Measurements from ENCODE around the gene MIER3. TPM values are rescaled to one million over a fixed set of nuclear protein-coding genes. Genes with fewer than 3 reads are reported as not detected.

Gene MIER3
- 15.1 TPM for polyA plus RNA-seq (2013, experiment 1 of 2)
- polyA plus RNA-seq (2013, experiment 2 of 2) = 15.1 TPM

- Histone ChIP-seq H3K36me3 (ENCODE audit: insufficient read depth, low read length) (peaks cover 28% of the 10 kb centered on the region), H3K4me1 (ENCODE audit: insufficient read depth, low read length) (peaks cover 6% of the 10 kb centered on the region), H3K9ac (ENCODE audit: low read depth, low read length) (peak within 1 kb of the TSS; percentile 87), H3K4me3 (ENCODE audit: low read length) (peak within 1 kb of the TSS; percentile 68), H3K9me3 (ENCODE audit: insufficient read depth, low read depth, low read length) (no peaks in the 10 kb centered on the region), H3K27ac (ENCODE audit: low read depth, low read length) (peak within 1 kb of the TSS; percentile 61), H3K27me3 (ENCODE audit: insufficient read depth, low read length) (peaks cover 23% of the 10 kb centered on the region)
- under 1% methylated on average over 89 of the region's 89 CpGs for WGBS
Observed at GRCh38 chr5:56951946-56952691, at the start of gene MIER3. TSS of gene MIER3 (minus strand) at chr5:56952123. CDS start at chr5:56952102, 21 bp downstream.

GRCh38 chr5:56995596-56995995 lies 43.7 kb upstream of the MIER3 start:
- Histone ChIP-seq H3K9ac (ENCODE audit: low read depth, low read length) (no peak overlapping the region), H3K27me3 (ENCODE audit: insufficient read depth, low read length) (no peaks in the 10 kb centered on the region), H3K4me1 (ENCODE audit: insufficient read depth, low read length) (no peaks in the 10 kb centered on the region), H3K4me3 (ENCODE audit: low read length) (no peak overlapping the region), H3K27ac (ENCODE audit: low read depth, low read length) (no peak overlapping the region), H3K36me3 (ENCODE audit: insufficient read depth, low read length) (no peaks in the 10 kb centered on the region), H3K9me3 (ENCODE audit: insufficient read depth, low read depth, low read length) (no peaks in the 10 kb centered on the region)
- WGBS = 91% methylated on average over 1 of the region's 1 CpG

DNA sequence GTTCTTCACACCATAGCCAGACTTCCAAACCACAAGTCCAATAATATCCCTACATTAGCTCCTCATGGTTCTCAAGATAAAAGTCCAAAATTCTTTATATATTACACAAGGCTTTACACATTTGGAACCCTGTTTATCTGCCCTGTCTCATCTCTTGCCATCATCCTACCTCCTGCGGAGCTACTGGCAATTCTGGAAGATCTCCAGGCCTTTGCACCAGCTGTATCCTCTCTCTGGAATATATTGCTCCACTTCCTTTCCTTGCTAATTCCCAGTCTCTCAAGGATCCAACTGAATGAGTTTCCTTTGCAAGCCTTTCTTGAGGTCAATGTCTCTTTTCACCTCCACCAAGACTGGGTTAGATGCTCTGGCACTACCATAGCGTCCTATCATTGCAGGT lies 41.3 kb upstream of the MIER3 start:
- Histone ChIP-seq H3K4me3 (ENCODE audit: low read length) (no peak overlapping the region), H3K4me1 (ENCODE audit: insufficient read depth, low read length) (no peaks in the 10 kb centered on the region), H3K27me3 (ENCODE audit: insufficient read depth, low read length) (no peaks in the 10 kb centered on the region), H3K27ac (ENCODE audit: low read depth, low read length) (no peak overlapping the region), H3K9me3 (ENCODE audit: insufficient read depth, low read depth, low read length) (no peaks in the 10 kb centered on the region), H3K36me3 (ENCODE audit: insufficient read depth, low read length) (no peaks in the 10 kb centered on the region), H3K9ac (ENCODE audit: low read depth, low read length) (no peak overlapping the region)
- 94% methylated on average over 2 of the region's 2 CpGs for WGBS

GRCh38 chr5:56989676-56990075 lies 37.8 kb upstream of the MIER3 start:
- no peaks in the 10 kb centered on the region for H3K27me3 ChIP-seq (ENCODE audit: insufficient read depth, low read length)
- no peaks in the 10 kb centered on the region for H3K36me3 ChIP-seq (ENCODE audit: insufficient read depth, low read length)
- H3K27ac ChIP-seq (ENCODE audit: low read depth, low read length) = no peak overlapping the region
- H3K4me1 ChIP-seq (ENCODE audit: insufficient read depth, low read length) = no peaks in the 10 kb centered on the region
- H3K9ac ChIP-seq (ENCODE audit: low read depth, low read length) = no peak overlapping the region
- 100% methylated on average over 2 of the region's 2 CpGs for WGBS
- no peak overlapping the region for H3K4me3 ChIP-seq (ENCODE audit: low read length)
- no peaks in the 10 kb centered on the region for H3K9me3 ChIP-seq (ENCODE audit: insufficient read depth, low read depth, low read length)

DNA sequence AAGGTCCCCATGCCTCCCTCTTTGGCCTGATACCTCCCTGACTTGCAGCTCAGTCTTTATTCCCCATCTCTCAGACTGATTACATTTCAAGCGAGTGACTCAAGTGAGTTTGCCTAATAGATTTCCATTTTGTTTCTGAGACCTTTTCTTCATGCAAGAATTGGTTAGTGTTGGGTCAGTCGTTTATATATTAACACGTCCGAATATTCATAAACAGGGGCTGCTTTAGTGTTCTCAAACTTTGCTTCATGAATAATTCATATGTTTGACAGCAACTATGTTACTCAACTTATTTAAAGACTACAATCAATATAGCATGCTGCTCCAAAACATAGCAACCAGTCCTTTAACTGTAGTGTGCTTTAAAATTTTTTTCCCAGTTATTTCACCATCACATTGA lies 36.6 kb upstream of the MIER3 start:
- Histone ChIP-seq H3K9ac (ENCODE audit: low read depth, low read length) (no peak overlapping the region), H3K27me3 (ENCODE audit: insufficient read depth, low read length) (no peaks in the 10 kb centered on the region), H3K9me3 (ENCODE audit: insufficient read depth, low read depth, low read length) (no peaks in the 10 kb centered on the region), H3K4me1 (ENCODE audit: insufficient read depth, low read length) (no peaks in the 10 kb centered on the region), H3K4me3 (ENCODE audit: low read length) (no peak overlapping the region), H3K27ac (ENCODE audit: low read depth, low read length) (no peak overlapping the region), H3K36me3 (ENCODE audit: insufficient read depth, low read length) (no peaks in the 10 kb centered on the region)
- 99% methylated on average over 4 of the region's 4 CpGs for WGBS

GRCh38 chr5:56987171-56987570 lies 35.2 kb upstream of the MIER3 start:
- H3K4me3 ChIP-seq (ENCODE audit: low read length) = no peak overlapping the region
- H3K9me3 ChIP-seq (ENCODE audit: insufficient read depth, low read depth, low read length) = no peaks in the 10 kb centered on the region
- WGBS = 98% methylated on average over 3 of the region's 4 CpGs
- H3K9ac ChIP-seq (ENCODE audit: low read depth, low read length) = no peak overlapping the region
- H3K4me1 ChIP-seq (ENCODE audit: insufficient read depth, low read length) = no peaks in the 10 kb centered on the region
- no peaks in the 10 kb centered on the region for H3K27me3 ChIP-seq (ENCODE audit: insufficient read depth, low read length)
- H3K27ac ChIP-seq (ENCODE audit: low read depth, low read length) = no peak overlapping the region
- no peaks in the 10 kb centered on the region for H3K36me3 ChIP-seq (ENCODE audit: insufficient read depth, low read length)

- Histone ChIP-seq H3K9ac (ENCODE audit: low read depth, low read length) (no peak overlapping the region), H3K9me3 (ENCODE audit: insufficient read depth, low read depth, low read length) (no peaks in the 10 kb centered on the region), H3K36me3 (ENCODE audit: insufficient read depth, low read length) (no peaks in the 10 kb centered on the region), H3K4me3 (ENCODE audit: low read length) (no peak overlapping the region), H3K27me3 (ENCODE audit: insufficient read depth, low read length) (no peaks in the 10 kb centered on the region), H3K27ac (ENCODE audit: low read depth, low read length) (no peak overlapping the region), H3K4me1 (ENCODE audit: insufficient read depth, low read length) (no peaks in the 10 kb centered on the region)
- WGBS = 98% methylated on average over 1 of the region's 1 CpG
Observed at GRCh38 chr5:56986626-56986947, 34.7 kb upstream of the MIER3 start.

DNA sequence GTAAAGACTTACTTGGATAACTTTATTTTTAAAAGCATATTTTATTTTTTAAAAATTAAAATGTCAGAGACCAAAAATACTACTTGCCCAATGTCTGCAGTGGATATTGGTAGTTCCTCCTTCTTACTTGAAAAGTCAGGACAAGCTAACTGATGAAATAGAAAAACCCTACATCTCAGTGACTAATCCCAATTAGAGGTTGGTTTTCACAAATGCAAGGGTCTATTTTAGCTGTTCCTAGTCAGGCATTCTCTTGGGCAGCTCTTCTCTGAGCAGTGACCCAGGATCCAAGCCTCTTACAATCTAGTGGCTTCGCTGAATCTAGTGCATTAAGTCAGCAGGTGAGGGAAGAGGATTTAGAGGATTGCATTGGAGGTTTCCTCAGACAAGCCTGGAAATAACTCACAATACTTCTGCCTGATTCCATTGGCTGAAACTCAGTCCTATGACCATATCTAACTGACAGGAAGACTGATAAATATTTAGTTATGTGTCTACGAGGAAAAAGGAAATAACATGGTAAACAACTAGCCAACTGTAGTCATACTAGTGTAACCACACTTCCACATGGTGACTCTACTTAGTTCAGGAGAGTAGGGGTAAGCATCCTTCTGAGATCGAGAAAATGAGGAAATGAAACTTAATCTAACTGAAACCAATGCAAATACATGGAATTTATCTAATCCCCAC lies 34.2 kb upstream of the MIER3 start:
- Histone ChIP-seq H3K9me3 (ENCODE audit: insufficient read depth, low read depth, low read length) (no peaks in the 10 kb centered on the region), H3K4me1 (ENCODE audit: insufficient read depth, low read length) (no peaks in the 10 kb centered on the region), H3K27ac (ENCODE audit: low read depth, low read length) (no peak overlapping the region), H3K36me3 (ENCODE audit: insufficient read depth, low read length) (no peaks in the 10 kb centered on the region), H3K27me3 (ENCODE audit: insufficient read depth, low read length) (no peaks in the 10 kb centered on the region), H3K4me3 (ENCODE audit: low read length) (no peak overlapping the region), H3K9ac (ENCODE audit: low read depth, low read length) (no peak overlapping the region)
- WGBS = 94% methylated on average over 2 of the region's 3 CpGs

GRCh38 chr5:56984445-56984844 lies 32.5 kb upstream of the MIER3 start:
- no peak overlapping the region for H3K4me3 ChIP-seq (ENCODE audit: low read length)
- H3K27ac ChIP-seq (ENCODE audit: low read depth, low read length) = no peak overlapping the region
- H3K4me1 ChIP-seq (ENCODE audit: insufficient read depth, low read length) = no peaks in the 10 kb centered on the region
- H3K9me3 ChIP-seq (ENCODE audit: insufficient read depth, low read depth, low read length) = no peaks in the 10 kb centered on the region
- H3K9ac ChIP-seq (ENCODE audit: low read depth, low read length) = no peak overlapping the region
- no peaks in the 10 kb centered on the region for H3K27me3 ChIP-seq (ENCODE audit: insufficient read depth, low read length)
- no CpG with 5 or more reads among the region's 1 CpG for WGBS
- H3K36me3 ChIP-seq (ENCODE audit: insufficient read depth, low read length) = no peaks in the 10 kb centered on the region

- H3K36me3 ChIP-seq (ENCODE audit: insufficient read depth, low read length) = no peaks in the 10 kb centered on the region
- H3K9ac ChIP-seq (ENCODE audit: low read depth, low read length) = no peak overlapping the region
- H3K4me1 ChIP-seq (ENCODE audit: insufficient read depth, low read length) = no peaks in the 10 kb centered on the region
- no peak overlapping the region for H3K4me3 ChIP-seq (ENCODE audit: low read length)
- WGBS = 95% methylated on average over 1 of the region's 1 CpG
- no peaks in the 10 kb centered on the region for H3K27me3 ChIP-seq (ENCODE audit: insufficient read depth, low read length)
- H3K9me3 ChIP-seq (ENCODE audit: insufficient read depth, low read depth, low read length) = no peaks in the 10 kb centered on the region
- no peak overlapping the region for H3K27ac ChIP-seq (ENCODE audit: low read depth, low read length)
Observed at GRCh38 chr5:56983593-56984361, 31.9 kb upstream of the MIER3 start.

Measured in HUES64 (cell line).